GM12865 (cell line): Measurements from ENCODE around the gene LRRC53.

ENCODE experiments used
- DNase-seq: peaks from one replicate; pipeline ENCODE4 v3.0.0; 2010; ENCODE audit warnings: low read depth
- H3K4me3 ChIP-seq: 2 replicates; pipeline ENCODE4 v1.5.1; 2011; ENCODE audit warnings: mild to moderate bottlenecking, low read depth, low read length, control low read depth
- TF ChIP-seq, protein P1 (sequence below): IDR thresholded peaks from 2 replicates; pipeline ENCODE4 v1.5.1; 2011; ENCODE audit warnings: low read length, control low read depth, low read depth, inconsistent platforms; ENCODE audit not compliant: insufficient read depth; ENCODE audit errors: missing control alignments

Gene LRRC53

DNA sequence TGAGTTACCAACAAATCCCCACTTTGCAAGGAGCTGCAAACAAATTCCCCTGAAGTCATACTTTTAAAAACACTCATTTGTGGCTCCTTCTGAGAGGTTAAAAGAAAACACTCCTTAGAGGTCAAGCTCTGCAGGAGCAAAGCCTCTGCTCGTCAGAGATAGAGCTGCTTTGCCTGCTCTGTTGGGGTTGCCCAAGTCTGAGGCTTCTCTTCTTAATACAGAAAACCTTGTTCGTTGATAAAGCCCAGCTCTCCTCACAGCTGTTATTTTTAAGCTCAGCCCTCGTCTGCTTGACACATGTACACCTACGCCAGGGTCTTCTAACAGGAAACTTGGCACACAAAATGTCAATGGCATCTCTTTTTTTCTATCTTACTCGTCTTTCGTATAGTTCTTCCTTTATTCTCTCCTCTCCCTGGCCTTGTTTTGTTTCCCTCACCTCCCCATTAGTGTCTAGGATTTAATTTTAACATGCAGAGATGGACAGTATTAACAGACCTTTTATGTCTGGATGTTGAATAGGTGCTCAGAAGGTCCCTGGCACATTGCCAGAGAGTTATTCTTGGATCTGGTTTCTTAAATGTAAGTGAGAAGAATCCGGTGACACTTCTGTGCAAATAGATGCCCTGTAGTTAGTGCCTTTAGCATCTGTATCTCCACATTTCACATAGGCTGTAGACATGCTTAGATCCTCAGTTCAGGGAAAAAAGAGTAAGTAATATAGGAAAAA lies 86.0 kb downstream of the LRRC53 start:
- H3K4me3 ChIP-seq: no peak overlapping the region
- DNase-seq: peak; percentile 5
- TF ChIP-seq, protein P1, sequence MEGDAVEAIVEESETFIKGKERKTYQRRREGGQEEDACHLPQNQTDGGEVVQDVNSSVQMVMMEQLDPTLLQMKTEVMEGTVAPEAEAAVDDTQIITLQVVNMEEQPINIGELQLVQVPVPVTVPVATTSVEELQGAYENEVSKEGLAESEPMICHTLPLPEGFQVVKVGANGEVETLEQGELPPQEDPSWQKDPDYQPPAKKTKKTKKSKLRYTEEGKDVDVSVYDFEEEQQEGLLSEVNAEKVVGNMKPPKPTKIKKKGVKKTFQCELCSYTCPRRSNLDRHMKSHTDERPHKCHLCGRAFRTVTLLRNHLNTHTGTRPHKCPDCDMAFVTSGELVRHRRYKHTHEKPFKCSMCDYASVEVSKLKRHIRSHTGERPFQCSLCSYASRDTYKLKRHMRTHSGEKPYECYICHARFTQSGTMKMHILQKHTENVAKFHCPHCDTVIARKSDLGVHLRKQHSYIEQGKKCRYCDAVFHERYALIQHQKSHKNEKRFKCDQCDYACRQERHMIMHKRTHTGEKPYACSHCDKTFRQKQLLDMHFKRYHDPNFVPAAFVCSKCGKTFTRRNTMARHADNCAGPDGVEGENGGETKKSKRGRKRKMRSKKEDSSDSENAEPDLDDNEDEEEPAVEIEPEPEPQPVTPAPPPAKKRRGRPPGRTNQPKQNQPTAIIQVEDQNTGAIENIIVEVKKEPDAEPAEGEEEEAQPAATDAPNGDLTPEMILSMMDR: no peak

DNA sequence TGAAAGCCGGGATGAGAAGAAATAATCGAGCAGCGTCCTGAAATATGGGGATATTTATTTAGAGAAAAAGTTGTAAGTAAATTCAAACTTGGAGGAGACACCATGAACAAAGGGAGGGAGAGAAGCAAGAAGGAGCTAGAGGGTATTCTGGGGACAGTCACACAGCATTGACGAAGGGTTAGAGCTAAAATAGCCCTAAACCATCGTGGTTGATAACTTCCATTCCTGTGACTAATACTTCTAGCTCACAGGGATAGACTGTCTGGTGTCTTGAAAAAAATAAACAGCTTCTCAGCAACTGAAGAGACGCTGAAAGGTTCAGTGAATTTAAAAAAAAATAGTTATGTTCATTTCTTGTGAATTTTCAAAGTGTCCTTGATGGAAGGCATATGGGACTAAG lies 86.7 kb downstream of the LRRC53 start:
- TF ChIP-seq, protein P1: no peak
- no peak overlapping the region for H3K4me3 ChIP-seq
- DNase-seq: no peak

DNA sequence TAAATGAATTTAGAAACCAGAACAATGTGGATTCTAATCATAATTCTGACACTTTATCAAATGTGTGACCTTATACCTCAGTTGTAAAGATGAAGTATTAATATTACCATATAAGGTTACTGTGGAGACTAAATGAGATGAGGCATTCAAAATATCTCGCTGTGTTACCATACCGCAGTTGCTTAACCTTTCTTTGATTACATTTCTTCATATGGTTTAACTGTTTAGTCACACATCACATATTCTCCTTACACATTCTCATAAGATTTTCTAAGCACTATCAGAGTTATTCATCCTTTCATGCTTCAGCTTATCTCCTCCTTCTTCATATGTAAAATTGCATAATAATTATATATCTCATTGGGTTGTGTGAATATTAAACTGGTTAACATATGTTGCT lies 88.9 kb downstream of the LRRC53 start:
- TF ChIP-seq, protein P1: no peak
- no peak for DNase-seq
- no peak overlapping the region for H3K4me3 ChIP-seq

DNA sequence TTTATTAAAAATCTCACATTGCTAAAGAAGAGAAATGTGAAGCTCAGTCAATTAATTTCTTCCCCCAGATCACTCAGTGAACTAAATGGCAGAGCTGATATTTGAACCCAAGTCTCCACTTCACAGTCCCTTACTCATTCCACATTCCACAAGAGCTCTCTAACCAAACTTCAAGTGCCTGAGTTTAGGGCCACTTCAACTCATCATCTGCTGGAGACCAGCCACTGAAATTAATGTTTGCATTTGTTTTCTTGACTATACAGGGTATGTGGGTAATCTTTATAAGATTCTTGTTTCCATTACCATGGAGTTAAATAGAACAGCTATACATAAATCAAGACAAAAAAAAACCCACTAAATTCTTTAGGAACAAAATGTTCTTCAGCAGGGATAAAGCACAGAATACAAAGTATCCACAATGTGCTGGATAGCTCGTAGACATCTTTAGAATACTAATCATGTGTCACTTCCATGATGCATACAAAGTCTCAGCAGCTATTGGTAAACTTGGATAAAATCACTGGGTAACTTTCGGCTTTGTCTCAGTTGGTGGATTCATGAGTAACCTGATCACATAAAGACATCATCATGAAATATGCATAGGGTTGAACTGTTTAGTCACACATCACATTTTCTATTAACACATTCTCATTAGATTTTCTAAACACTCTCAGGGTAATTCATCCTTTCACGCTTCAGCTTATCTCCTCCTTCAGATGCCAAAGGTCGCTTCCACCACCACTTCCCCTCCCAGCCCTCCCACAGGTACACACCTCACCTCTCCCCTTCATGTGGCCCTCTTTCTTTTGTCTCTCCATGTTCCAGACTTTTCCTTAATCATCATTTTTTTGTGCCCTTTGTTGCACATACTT lies 89.8 kb downstream of the LRRC53 start:
- TF ChIP-seq, protein P1: no peak
- no peak overlapping the region for H3K4me3 ChIP-seq
- DNase-seq: no peak

DNA sequence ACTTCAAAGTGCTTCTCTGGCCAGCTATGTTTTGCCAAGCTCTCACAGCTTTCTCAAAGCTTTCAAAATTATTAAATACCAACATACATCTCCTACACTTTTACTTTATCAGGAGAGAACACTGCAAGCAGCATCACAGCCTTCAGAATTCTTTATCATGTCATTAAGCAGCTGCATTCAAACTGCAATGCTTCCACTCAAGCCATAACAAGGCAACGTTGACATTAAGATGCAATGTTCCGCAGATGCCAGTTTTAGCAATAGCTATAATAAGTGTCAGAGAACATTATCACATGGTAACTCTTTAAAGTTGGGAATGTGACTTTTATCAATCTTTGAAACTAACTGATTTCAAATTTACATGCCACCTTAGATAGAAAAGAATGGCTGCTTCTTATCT lies 91.9 kb downstream of the LRRC53 start:
- TF ChIP-seq, protein P1: no peak
- H3K4me3 ChIP-seq: no peak overlapping the region
- DNase-seq: no peak
